GM13976 (cell line): Measurements from ENCODE around the gene PKNOX2.

Source experiments
- DNase-seq: peaks from one replicate; pipeline ENCODE4 v3.0.0; 2012; ENCODE audit warnings: low spot score
- CTCF ChIP-seq: IDR thresholded peaks from 2 replicates; pipeline ENCODE4 v1.5.1; 2012; ENCODE audit warnings: borderline replicate concordance, mild to moderate bottlenecking; ENCODE audit not compliant: insufficient read depth; ENCODE audit errors: extremely low read depth, missing control alignments, control extremely low read depth
- in situ Hi-C: fragments of 300-500 bp; cut with MboI; formaldehyde crosslinking; loops from one replicate; pipeline ENCODE4 v1.12.0; 2022; ENCODE audit warnings: low sequenced_read_pairs, mixed read lengths, inconsistent platforms; ENCODE audit not compliant: unreplicated experiment

The PKNOX2 gene

GRCh38 chr11:125326126-125326525 lies 161.6 kb downstream of the PKNOX2 start:
- no peak for TF ChIP-seq CTCF
- in situ Hi-C loops: no loop called here
- no peak for DNase-seq

DNA sequence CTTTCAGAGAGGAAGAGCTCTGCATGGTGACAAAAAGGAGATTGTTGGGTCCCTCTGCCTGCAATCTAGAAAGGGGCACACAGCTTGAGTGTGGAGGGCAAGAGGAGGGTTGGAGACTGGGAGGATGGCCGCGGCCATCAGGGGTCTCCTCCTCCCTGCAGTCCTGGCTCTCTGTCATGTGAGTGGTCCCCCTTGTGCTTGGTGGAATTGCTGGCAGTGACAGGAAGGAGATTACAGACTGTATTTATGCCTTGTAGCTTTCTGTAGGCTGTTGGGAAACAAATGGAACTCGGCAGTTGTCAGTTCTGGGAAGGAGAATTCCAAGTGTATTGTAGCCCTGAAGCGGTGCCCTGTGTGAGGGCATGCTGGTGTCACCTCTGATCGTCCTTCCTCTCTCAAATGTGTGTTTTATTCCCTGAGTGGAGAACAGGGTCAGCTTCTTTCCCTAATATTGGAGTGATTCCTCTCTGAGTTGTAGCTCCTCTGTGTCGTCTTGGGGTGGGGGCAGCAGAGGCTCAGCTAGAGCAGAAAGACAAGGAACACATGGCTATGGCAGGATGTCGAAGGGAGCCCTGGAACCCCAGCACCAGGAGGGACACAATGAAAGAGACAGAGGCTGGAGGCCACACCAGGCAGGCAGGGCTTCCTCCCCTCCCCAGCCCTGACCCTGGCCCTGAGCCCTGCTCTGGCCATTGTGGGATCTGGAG lies 163.1 kb downstream of the PKNOX2 start:
- DNase-seq: no peak
- in situ Hi-C loops: no loop called here
- TF ChIP-seq CTCF: no peak

DNA sequence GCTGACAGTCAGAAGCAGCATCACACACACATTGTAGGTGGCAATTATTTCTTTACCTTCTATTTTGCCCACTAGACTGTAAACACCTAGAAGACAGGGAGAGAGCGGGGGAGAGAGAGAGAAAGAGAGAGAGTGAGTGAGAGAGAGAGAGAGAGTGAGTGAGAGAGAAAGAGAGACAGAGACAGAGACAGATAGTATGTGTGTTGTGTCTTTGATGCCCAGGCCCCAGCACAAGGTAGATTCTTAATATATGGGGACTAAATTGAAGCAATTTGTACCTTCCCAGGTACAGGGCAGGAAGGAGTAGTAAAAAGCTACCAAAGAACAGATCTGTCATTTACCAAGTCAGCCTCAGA lies 163.7 kb downstream of the PKNOX2 start:
- DNase-seq: no peak
- in situ Hi-C loops: no loop called here
- TF ChIP-seq CTCF: no peak

- no peak for DNase-seq
- in situ Hi-C loops: no loop called here
- TF ChIP-seq CTCF: no peak
Measured at GRCh38 chr11:125329786-125330185, 165.2 kb downstream of the PKNOX2 start.

DNA sequence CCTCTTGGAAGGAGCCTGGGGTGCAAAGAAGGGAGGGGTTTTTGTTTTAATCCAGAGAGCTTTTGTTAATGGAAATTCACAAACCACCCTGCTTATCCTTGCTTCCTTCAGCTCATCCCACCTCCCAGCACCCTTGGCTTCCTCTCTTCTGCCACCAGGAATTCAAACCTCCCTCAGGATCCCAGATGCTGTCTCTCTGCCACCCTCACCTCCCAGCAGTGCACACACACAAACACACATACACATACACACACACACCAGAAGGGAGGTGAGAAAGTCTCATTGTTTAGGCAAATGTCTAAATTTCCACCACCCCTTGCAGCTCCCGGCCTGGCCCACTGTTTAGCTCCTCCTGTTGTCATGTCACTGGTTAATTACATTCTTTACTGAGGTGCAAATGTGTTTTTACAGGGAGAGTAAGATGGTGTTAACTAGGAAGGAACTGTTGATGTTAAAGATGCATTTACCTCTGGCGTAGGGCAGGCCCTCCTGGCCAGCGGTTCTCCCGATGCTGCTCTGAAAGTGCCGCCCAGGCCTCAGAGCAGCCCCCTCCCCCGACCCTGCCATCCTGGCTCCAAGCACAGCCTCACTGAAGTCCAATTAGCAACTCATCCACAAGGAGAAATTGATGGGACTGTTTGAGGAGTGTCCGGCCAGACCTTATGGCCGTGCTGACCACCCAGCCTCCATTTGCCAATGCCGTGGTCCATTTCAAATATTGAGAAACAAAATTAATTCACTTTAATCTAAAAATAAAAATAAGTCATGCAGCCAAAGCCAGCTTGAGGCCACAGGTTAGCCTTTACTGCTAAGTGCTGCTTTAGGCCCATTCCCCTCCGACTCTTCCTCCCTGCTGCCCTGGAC lies 166.1 kb downstream of the PKNOX2 start:
- no peak for TF ChIP-seq CTCF
- no peak for DNase-seq
- in situ Hi-C loops: no loop called here

DNA sequence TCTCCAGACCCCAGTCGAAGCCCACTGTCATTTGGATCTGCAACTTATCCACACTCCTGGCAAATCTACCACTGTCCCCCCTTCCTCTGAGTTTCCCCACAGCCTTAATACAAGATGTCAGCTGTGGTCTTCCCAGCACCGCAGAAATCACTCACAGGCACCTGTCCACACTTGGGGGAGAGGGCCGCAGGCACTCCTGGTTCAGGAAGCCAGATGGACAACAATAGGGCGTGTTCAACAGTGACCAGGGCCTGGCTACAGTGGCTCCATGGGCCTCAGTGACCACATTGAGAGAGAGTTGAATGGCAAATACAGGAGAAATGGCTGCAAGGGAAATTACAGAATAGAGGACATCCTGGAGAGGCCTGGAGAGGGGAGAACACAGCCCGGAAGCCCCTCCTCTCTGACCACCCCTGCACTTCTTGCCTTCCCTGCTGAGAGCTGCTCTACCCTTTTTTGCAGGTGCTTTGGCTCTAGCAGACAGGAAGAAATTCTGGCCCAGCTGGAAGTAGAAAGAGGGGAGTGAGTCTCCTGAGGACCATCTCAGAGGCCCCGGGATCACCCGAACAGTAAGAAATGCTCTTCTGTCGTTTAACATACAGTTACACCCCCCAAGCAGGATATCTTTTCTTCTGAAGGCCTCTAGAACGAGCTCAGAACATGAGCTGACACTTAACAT lies 166.9 kb downstream of the PKNOX2 start:
- no peak for TF ChIP-seq CTCF
- DNase-seq: no peak
- in situ Hi-C loops: no loop called here
